KMS-11 (cell line): ENCODE measurements around the gene GLRX2.

Experiments used
- H2AFZ ChIP-seq: fragments of 200-600 bp; sonication (generic); 2 replicates; pipeline ENCODE4 v1.6.1; 2016; ENCODE audit warnings: antibody characterized with exemption, mixed run types, low read depth
- H3K27ac ChIP-seq: fragments of 200-600 bp; sonication (generic); 2 replicates; pipeline ENCODE4 v1.6.1; 2016; ENCODE audit warnings: mild to moderate bottlenecking, mixed run types
- H3K27me3 ChIP-seq: fragments of 200-600 bp; sonication (generic); 2 replicates; pipeline ENCODE4 v1.6.1; 2017; ENCODE audit warnings: mild to moderate bottlenecking, low read depth, mixed run types, moderate library complexity; ENCODE audit not compliant: insufficient read depth
- H3K36me3 ChIP-seq: fragments of 200-600 bp; sonication (generic); 2 replicates; pipeline ENCODE4 v1.6.1; 2017; ENCODE audit warnings: mild to moderate bottlenecking, mixed run types; ENCODE audit not compliant: insufficient read depth
- H3K4me1 ChIP-seq: fragments of 200-600 bp; sonication (generic); 2 replicates; pipeline ENCODE4 v1.6.1; 2016; ENCODE audit warnings: mild to moderate bottlenecking, low read depth, mixed run types; ENCODE audit not compliant: poor library complexity, severe bottlenecking
- H3K4me2 ChIP-seq: fragments of 200-600 bp; sonication (generic); 2 replicates; pipeline ENCODE4 v1.7.0; 2016; ENCODE audit warnings: mild to moderate bottlenecking, mixed run types
- H3K4me3 ChIP-seq: fragments of 200-600 bp; sonication (generic); IDR thresholded peaks from 2 replicates; pipeline ENCODE4 v1.6.1; 2017; ENCODE audit warnings: low read depth, low read length, mixed read lengths; ENCODE audit not compliant: insufficient read depth
- H3K79me2 ChIP-seq: fragments of 200-600 bp; sonication (generic); 2 replicates; pipeline ENCODE4 v1.6.1; 2016; ENCODE audit warnings: low read depth, mixed run types; ENCODE audit not compliant: insufficient read depth
- H3K9ac ChIP-seq: fragments of 200-600 bp; sonication (generic); 2 replicates; pipeline ENCODE4 v1.6.1; 2016; ENCODE audit warnings: mild to moderate bottlenecking, mixed run types
- H4K20me1 ChIP-seq: fragments of 200-600 bp; sonication (generic); 2 replicates; pipeline ENCODE4 v1.6.1; 2016; ENCODE audit warnings: mild to moderate bottlenecking, mixed run types; ENCODE audit not compliant: insufficient read depth
- TF ChIP-seq, protein P1 (sequence below): fragments of 200-600 bp; sonication (generic); conservative IDR thresholded peaks from 2 replicates; pipeline ENCODE4 v1.6.1; 2017; ENCODE audit warnings: low read depth, mild to moderate bottlenecking, antibody characterized with exemption, low read length, moderate library complexity, mixed read lengths

Gene GLRX2

DNA sequence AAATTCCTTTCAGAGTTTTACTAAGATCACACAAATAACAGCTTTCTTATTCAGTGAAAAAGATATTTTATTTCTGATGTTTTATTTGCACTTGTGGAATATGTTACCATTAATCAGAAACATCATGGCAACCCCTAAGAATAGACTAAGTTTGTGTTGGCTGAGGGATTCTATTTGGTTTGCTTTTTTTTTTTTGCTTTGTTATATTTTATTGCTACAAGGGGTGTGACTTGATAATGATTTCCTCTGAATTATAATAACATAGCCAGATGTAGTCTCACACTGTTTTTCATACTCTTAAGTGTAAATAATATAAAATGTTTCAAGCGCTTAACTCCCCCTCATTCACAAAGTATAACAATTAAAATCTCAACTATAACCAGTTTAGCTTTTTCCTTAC lies 20.0 kb downstream of the GLRX2 start:
- Histone ChIP-seq H3K27me3 (no peaks in the 10 kb centered on the region), H3K36me3 (peaks cover 6% of the 10 kb centered on the region; the same call in 1 of the 2 replicates), H3K79me2 (no peaks in the 10 kb centered on the region), H2AFZ (no peak overlapping the region), H3K4me2 (no peak overlapping the region), H3K27ac (no peak overlapping the region), H4K20me1 (no peaks in the 10 kb centered on the region), H3K4me1 (peaks cover 42% of the 10 kb centered on the region), H3K4me3 (no peak overlapping the region), H3K9ac (no peak overlapping the region)
- TF ChIP-seq, protein P1, sequence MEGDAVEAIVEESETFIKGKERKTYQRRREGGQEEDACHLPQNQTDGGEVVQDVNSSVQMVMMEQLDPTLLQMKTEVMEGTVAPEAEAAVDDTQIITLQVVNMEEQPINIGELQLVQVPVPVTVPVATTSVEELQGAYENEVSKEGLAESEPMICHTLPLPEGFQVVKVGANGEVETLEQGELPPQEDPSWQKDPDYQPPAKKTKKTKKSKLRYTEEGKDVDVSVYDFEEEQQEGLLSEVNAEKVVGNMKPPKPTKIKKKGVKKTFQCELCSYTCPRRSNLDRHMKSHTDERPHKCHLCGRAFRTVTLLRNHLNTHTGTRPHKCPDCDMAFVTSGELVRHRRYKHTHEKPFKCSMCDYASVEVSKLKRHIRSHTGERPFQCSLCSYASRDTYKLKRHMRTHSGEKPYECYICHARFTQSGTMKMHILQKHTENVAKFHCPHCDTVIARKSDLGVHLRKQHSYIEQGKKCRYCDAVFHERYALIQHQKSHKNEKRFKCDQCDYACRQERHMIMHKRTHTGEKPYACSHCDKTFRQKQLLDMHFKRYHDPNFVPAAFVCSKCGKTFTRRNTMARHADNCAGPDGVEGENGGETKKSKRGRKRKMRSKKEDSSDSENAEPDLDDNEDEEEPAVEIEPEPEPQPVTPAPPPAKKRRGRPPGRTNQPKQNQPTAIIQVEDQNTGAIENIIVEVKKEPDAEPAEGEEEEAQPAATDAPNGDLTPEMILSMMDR, result no peak

DNA sequence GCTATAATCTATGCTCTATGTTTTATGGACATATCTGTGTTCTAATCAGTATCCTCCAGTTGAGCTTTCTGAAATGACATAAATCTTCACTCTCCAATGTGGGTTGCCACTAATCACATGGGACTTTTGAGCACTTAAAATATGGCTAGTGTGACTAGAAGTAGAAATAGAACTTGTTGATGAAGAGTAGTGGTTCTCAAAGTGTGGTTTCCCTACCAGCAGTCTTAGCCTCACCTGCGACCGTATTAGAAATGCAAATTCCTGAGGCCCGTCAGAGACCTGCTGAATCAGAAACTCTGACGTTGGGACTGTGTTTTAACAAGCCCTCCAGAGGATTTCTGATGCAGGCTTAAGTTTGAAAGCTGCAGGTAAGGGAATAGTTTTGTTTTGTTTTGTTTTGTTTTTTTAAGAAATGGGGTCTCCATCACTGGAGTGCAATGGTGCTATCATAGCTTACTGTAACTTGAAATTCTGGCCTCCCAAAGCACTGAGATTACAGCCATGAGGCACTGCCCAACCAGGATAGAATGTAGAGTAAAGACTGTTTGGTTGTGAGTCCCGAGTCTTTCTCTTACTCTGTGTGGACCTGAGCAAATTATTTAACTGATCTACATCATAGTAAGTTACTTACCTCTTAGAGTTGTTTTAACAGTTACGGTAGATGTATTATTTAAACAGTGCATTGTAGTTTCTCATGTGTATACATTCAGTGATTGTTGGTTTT lies 21.7 kb downstream of the GLRX2 start:
- TF ChIP-seq, protein P1, result no peak
- Histone ChIP-seq H4K20me1 (no peaks in the 10 kb centered on the region), H3K4me2 (peak overlapping the region; percentile 72), H3K27ac (peak overlapping the region; percentile 57), H3K79me2 (no peaks in the 10 kb centered on the region), H3K4me3 (peak overlapping the region; percentile 70), H3K36me3 (peaks cover 6% of the 10 kb centered on the region; the same call in 1 of the 2 replicates), H3K4me1 (peaks cover 42% of the 10 kb centered on the region), H3K9ac (no peak overlapping the region; the same call in 1 of the 2 replicates), H2AFZ (no peak overlapping the region), H3K27me3 (no peaks in the 10 kb centered on the region)

DNA sequence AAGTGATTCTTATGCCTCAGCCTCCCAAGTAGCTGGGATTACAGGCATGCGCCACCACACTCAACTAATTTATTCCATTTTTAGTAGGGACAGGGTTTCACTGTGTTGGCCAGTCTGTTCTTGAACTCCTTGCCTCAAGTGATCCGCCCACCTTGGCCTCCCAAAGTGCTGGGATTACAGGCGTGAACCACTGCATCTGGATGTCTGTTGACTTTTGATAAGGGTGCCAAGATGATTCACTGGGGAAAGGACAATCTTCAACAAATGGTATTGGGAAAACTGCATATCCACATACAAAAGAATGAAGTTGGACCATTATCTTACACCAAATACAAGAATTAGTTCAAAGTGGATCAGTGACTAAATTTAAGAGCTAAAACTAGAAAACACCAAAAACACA lies 26.0 kb downstream of the GLRX2 start:
- TF ChIP-seq, protein P1, result no peak
- no peak overlapping the region for H3K9ac ChIP-seq
- no peaks in the 10 kb centered on the region for H3K27me3 ChIP-seq
- H3K4me2 ChIP-seq, result no peak overlapping the region
- H3K36me3 ChIP-seq, result peaks cover 6% of the 10 kb centered on the region; the same call in 1 of the 2 replicates
- peaks cover 11% of the 10 kb centered on the region; the same call in 1 of the 2 replicates for H3K79me2 ChIP-seq
- peaks cover 30% of the 10 kb centered on the region for H3K4me1 ChIP-seq
- H3K27ac ChIP-seq, result no peak overlapping the region
- no peak overlapping the region for H3K4me3 ChIP-seq
- no peaks in the 10 kb centered on the region for H4K20me1 ChIP-seq
- no peak overlapping the region for H2AFZ ChIP-seq

DNA sequence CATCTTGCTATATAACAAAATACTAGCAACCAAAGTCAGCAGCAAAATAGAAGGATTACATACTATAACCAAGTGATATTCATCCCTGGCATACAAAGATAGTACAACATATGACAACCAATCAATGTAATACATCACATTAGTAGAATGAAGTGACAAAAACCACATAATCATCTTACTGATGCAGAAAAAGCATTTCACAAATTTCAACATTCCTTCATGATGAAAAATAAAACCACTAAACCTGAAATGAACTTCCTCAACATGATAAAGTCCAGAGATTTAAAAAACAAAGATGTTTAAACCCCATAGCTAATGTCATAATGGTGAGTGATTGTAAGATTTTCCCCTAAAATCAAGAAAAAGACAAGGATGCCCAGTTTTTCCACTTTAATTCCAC lies 27.2 kb downstream of the GLRX2 start:
- no peaks in the 10 kb centered on the region for H4K20me1 ChIP-seq
- TF ChIP-seq, protein P1, result no peak
- no peak overlapping the region for H3K4me2 ChIP-seq
- no peak overlapping the region for H3K4me3 ChIP-seq
- peaks cover 12% of the 10 kb centered on the region; the same call in 1 of the 2 replicates for H3K79me2 ChIP-seq
- H3K27ac ChIP-seq, result no peak overlapping the region
- H3K27me3 ChIP-seq, result no peaks in the 10 kb centered on the region
- H3K4me1 ChIP-seq, result peaks cover 18% of the 10 kb centered on the region
- H3K9ac ChIP-seq, result no peak overlapping the region
- H2AFZ ChIP-seq, result no peak overlapping the region
- H3K36me3 ChIP-seq, result peaks cover 6% of the 10 kb centered on the region; the same call in 1 of the 2 replicates
